K562 (cell line): ENCODE data around the gene ERP27. TPM values are rescaled to one million over a fixed set of nuclear protein-coding genes. Genes with fewer than 3 reads are reported as not detected.

Experiments used
- CEBPZ ChIP-seq: fragments of 150-350 bp; IDR thresholded peaks from 2 replicates; pipeline ENCODE4 v1.6.1; 2014; ENCODE audit warnings: low read depth, mild to moderate bottlenecking, low read length, borderline replicate concordance
- JUN ChIP-seq, 2 experiments: sonication (generic) in 1 of 2; formaldehyde crosslinking in 1 of 2; IDR thresholded peaks; 2 replicates each; pipeline versions ENCODE4 v1.6.1 to v1.8.0; 2012 to 2022; ENCODE audit warnings: borderline replicate concordance in 2 of 2, mild to moderate bottlenecking in 2 of 2, improper control_type of control experiment in 1 of 2, low read depth in 1 of 2, low read length in 1 of 2, missing genetic modification reagents in 1 of 2
- MEF2D ChIP-seq: conservative IDR thresholded peaks from 2 replicates; pipeline ENCODE4 v1.6.1; 2016; ENCODE audit warnings: low read depth, missing genetic modification characterization, missing compliant biosample characterization
- PYGO2 ChIP-seq: fragments of 450-650 bp; IDR thresholded peaks from 2 replicates; pipeline ENCODE4 v1.6.1; 2016; ENCODE audit warnings: mild to moderate bottlenecking, missing genetic modification characterization, moderate library complexity, missing compliant biosample characterization
- ZBTB1 ChIP-seq: sonication (generic); formaldehyde crosslinking; IDR thresholded peaks from 2 replicates; pipeline ENCODE4 v1.8.1; 2023; ENCODE audit warnings: missing genetic modification reagents, low read depth, mild to moderate bottlenecking, borderline replicate concordance
- ZNF507 ChIP-seq: conservative IDR thresholded peaks from 2 replicates; pipeline ENCODE4 v1.6.1; 2017; ENCODE audit warnings: missing genetic modification characterization, missing compliant biosample characterization
- polyA plus RNA-seq, 8 experiments: library from polyadenylated mRNA; depleted of rRNA in 4 of 8; stranded (reverse) in 5 of 8; unstranded in 3 of 8; fragments of >200 nt; fragmentation: Nextera tagmentation in 2 of 8; fragmentation: Illumina TruSeq in 1 of 8; extraction: Ambion mirVana in 2 of 8; extraction: Trizol in 1 of 8; gene quantifications; 2 replicates each; pipeline versions ENCODE4 v1.2.1 to v1.2.3, GENCODE V29; 2011 to 2014; ENCODE audit warnings: inconsistent platforms in 1 of 8, missing spikeins in 1 of 8
- total RNA-seq, 7 experiments: library from RNA; depleted of rRNA in 6 of 7; stranded (reverse); fragments of >200 nt in 6 of 7; fragmentation: Illumina TruSeq in 2 of 7; extraction: Trizol in 2 of 7; gene quantifications; 2 replicates each; pipeline versions ENCODE4 v1.2.1 to v1.2.3, GENCODE V29; 2011 to 2021; ENCODE audit warnings: low replicate concordance in 1 of 7
- TF ChIP-seq, protein P1 (sequence below): fragments of 250-450 bp; sonication (Bioruptor Pico); IDR thresholded peaks from 2 replicates; pipeline ENCODE4 v1.5.0; 2021; ENCODE audit warnings: mild to moderate bottlenecking, moderate library complexity
- TF ChIP-seq, protein P2 (sequence below), 3 experiments: IDR thresholded peaks in 2 of 3; conservative IDR thresholded peaks in 1 of 3; 2 replicates each; pipeline ENCODE4 v1.5.1; 2011 to 2012; ENCODE audit warnings: low read length in 3 of 3, mild to moderate bottlenecking in 3 of 3, control low read depth in 2 of 3, improper control_type of control experiment in 1 of 3, inconsistent platforms in 1 of 3, low read depth in 1 of 3, mixed read lengths in 1 of 3, moderate library complexity in 1 of 3; ENCODE audit not compliant: insufficient read depth in 2 of 3
- TF ChIP-seq, protein P3 (sequence below): fragments of 150-350 bp; conservative IDR thresholded peaks from 2 replicates; pipeline ENCODE4 v1.6.1; 2014; ENCODE audit warnings: low read length
- TF ChIP-seq, protein P4 (sequence below): IDR thresholded peaks from 2 replicates; pipeline ENCODE4 v1.6.1; 2011; ENCODE audit not compliant: insufficient read length; ENCODE audit errors: extremely low read depth

Gene ERP27
- total and polyA plus RNA-seq, 9 of the 15 experiments (the other 6 are each of a cell fraction or from before 2014, with no cell fraction given), result 0.07 to 0.27 (median 0.11) TPM; not detected in 6

DNA sequence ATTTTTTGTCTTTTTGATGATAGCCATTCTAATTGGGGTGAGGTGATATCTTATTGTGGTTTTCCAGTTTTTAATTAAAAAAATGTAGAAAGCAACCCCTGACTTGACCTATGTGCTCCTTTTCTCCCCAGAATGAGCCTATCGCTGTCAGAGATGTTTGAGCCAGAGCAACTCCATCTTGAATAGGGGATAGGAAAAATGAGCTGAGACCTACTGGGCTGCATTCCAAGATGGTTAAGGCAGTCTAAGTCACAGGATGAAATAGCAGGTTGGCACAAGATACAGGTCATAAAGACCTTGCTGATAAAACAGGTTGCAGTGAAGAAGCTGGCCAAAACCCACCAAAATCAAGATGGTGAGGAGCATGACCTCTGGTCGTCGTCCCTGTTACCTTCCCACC lies 13.8 kb downstream of the ERP27 start (continued):
- TF ChIP-seq, protein P1, sequence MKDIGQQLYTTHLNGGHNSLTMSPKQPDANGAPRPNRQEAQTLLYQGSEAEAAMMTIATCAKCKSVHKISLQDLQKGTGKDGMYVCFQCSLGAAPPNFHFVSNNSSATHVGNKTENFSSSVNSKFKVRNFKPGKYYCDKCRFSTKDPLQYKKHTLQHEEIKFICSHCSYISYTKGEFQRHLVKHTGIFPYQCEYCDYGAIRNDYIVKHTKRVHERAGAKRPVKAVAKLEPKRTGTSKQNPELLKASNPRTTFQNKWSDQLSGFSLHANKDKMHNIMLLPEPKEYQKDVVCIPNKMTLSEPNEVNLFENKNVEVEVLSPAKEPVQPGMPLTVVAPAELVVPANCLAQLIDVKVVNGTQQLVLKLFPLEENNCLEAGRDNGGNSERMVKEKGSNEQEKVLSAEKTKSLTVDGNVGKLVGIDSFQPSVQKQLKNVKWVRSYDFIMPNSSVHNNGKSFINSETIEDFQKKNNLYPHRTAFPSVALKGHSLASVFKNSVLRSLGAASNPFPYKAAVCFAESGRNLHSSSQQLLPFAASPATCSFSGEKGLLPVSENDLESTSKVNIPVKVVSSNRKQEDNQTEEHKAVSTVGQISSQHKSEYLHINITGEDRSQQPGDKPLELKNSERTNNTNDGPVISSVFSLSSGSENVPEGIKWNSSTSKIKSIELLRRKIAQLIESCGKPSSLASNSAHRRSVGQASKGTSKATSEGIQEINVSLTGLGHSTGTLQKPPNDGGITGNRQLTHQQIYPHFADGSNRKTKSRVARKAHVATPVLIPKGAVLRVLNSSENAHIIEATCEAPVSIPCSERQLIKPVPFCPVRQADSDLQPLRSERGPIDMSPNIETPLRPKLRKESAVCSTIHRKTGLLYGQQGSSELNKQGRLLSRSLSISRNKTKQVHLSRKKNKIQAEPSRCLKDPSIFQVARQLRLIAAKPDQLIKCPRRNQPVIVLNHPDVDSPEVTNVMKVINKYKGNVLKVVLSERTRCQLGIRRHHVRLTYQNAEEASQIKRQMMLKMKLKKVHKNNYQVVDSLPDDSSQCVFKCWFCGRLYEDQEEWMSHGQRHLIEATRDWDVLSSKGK (CRISPR knock-in tag), result no peak
- TF ChIP-seq, protein P2, sequence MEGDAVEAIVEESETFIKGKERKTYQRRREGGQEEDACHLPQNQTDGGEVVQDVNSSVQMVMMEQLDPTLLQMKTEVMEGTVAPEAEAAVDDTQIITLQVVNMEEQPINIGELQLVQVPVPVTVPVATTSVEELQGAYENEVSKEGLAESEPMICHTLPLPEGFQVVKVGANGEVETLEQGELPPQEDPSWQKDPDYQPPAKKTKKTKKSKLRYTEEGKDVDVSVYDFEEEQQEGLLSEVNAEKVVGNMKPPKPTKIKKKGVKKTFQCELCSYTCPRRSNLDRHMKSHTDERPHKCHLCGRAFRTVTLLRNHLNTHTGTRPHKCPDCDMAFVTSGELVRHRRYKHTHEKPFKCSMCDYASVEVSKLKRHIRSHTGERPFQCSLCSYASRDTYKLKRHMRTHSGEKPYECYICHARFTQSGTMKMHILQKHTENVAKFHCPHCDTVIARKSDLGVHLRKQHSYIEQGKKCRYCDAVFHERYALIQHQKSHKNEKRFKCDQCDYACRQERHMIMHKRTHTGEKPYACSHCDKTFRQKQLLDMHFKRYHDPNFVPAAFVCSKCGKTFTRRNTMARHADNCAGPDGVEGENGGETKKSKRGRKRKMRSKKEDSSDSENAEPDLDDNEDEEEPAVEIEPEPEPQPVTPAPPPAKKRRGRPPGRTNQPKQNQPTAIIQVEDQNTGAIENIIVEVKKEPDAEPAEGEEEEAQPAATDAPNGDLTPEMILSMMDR (IDR thresholded peaks at IDR 0.05 in 2 of 3, conservative IDR thresholded peaks at IDR 0.05 in 1 of 3; ENCODE audit: insufficient read depth in 2 of 3, low read depth in 1 of 3, low read length in 3 of 3), result no peak
- TF ChIP-seq, protein P3, sequence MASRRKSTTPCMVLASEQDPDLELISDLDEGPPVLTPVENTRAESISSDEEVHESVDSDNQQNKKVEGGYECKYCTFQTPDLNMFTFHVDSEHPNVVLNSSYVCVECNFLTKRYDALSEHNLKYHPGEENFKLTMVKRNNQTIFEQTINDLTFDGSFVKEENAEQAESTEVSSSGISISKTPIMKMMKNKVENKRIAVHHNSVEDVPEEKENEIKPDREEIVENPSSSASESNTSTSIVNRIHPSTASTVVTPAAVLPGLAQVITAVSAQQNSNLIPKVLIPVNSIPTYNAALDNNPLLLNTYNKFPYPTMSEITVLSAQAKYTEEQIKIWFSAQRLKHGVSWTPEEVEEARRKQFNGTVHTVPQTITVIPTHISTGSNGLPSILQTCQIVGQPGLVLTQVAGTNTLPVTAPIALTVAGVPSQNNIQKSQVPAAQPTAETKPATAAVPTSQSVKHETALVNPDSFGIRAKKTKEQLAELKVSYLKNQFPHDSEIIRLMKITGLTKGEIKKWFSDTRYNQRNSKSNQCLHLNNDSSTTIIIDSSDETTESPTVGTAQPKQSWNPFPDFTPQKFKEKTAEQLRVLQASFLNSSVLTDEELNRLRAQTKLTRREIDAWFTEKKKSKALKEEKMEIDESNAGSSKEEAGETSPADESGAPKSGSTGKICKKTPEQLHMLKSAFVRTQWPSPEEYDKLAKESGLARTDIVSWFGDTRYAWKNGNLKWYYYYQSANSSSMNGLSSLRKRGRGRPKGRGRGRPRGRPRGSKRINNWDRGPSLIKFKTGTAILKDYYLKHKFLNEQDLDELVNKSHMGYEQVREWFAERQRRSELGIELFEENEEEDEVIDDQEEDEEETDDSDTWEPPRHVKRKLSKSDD, result no peak
- no peak for TF ChIP-seq CEBPZ
- TF ChIP-seq PYGO2 (tag), result peak; percentile 79
- TF ChIP-seq JUN (IDR thresholded peaks at IDR 0.05; ENCODE audit: borderline replicate concordance, low read depth, low read length), result no peak
- TF ChIP-seq JUN (CRISPR knock-in tag; IDR thresholded peaks at IDR 0.05; ENCODE audit: borderline replicate concordance), result no peak
- TF ChIP-seq, protein P4, sequence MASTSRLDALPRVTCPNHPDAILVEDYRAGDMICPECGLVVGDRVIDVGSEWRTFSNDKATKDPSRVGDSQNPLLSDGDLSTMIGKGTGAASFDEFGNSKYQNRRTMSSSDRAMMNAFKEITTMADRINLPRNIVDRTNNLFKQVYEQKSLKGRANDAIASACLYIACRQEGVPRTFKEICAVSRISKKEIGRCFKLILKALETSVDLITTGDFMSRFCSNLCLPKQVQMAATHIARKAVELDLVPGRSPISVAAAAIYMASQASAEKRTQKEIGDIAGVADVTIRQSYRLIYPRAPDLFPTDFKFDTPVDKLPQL, result no peak
- 0 out of 2 replicates have a peak, but pooled peaks have one; percentile 30 for TF ChIP-seq MEF2D (tag)
- no peak for TF ChIP-seq ZNF507 (tag)
- TF ChIP-seq ZBTB1 (CRISPR knock-in tag), result no peak
- TF ChIP-seq, all 486 proteins: peak for 30
